Panc1 (cell line): Measurements from ENCODE around the gene HSPBAP1.

Experiments used
- SIN3A ChIP-seq: IDR thresholded peaks from 2 replicates; pipeline ENCODE4 v1.6.1; 2012; ENCODE audit warnings: low read depth, mild to moderate bottlenecking, low read length, moderate library complexity, borderline replicate concordance; ENCODE audit not compliant: insufficient read depth
- TCF7L2 ChIP-seq: IDR thresholded peaks from 2 replicates; pipeline ENCODE4 v1.6.1; 2011; ENCODE audit warnings: mild to moderate bottlenecking, low read depth, low read length, inconsistent platforms
- TF ChIP-seq, protein P1 (sequence below): fragments of 450-650 bp; IDR thresholded peaks from 2 replicates; pipeline ENCODE4 v1.5.1; 2017; ENCODE audit warnings: mild to moderate bottlenecking
- TF ChIP-seq, protein P2 (sequence below), 2 experiments: IDR thresholded peaks; 2 replicates each; pipeline ENCODE4 v1.6.1; 2011 to 2012; ENCODE audit warnings: low read depth in 2 of 2, control low read depth in 1 of 2, low read length in 1 of 2, mild to moderate bottlenecking in 1 of 2, moderate library complexity in 1 of 2; ENCODE audit not compliant: insufficient read depth in 1 of 2

DNA sequence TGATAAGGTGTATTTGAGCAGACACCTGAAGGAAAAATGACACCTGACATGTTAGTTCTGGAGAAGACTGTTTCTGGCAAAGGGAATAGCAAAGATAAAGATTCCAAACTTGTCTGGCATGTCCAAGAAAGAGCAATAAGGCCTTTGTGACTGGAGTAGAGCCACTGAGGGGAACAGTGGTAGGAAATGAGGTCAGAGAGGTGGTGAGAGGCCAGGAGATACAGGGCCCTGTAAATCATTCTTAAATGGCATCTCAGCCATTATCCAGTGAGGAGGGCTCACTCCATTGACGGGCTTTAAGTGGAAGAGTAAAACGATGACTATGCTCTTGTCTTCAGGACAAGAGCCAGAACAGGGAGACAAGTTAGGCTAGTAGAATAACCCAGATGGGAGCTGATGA is 5.7 kb upstream of the HSPBAP1 start:
- TF ChIP-seq, protein P1, sequence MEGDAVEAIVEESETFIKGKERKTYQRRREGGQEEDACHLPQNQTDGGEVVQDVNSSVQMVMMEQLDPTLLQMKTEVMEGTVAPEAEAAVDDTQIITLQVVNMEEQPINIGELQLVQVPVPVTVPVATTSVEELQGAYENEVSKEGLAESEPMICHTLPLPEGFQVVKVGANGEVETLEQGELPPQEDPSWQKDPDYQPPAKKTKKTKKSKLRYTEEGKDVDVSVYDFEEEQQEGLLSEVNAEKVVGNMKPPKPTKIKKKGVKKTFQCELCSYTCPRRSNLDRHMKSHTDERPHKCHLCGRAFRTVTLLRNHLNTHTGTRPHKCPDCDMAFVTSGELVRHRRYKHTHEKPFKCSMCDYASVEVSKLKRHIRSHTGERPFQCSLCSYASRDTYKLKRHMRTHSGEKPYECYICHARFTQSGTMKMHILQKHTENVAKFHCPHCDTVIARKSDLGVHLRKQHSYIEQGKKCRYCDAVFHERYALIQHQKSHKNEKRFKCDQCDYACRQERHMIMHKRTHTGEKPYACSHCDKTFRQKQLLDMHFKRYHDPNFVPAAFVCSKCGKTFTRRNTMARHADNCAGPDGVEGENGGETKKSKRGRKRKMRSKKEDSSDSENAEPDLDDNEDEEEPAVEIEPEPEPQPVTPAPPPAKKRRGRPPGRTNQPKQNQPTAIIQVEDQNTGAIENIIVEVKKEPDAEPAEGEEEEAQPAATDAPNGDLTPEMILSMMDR = no peak
- TF ChIP-seq SIN3A (no peak), TCF7L2 (no peak)
- TF ChIP-seq, protein P2, sequence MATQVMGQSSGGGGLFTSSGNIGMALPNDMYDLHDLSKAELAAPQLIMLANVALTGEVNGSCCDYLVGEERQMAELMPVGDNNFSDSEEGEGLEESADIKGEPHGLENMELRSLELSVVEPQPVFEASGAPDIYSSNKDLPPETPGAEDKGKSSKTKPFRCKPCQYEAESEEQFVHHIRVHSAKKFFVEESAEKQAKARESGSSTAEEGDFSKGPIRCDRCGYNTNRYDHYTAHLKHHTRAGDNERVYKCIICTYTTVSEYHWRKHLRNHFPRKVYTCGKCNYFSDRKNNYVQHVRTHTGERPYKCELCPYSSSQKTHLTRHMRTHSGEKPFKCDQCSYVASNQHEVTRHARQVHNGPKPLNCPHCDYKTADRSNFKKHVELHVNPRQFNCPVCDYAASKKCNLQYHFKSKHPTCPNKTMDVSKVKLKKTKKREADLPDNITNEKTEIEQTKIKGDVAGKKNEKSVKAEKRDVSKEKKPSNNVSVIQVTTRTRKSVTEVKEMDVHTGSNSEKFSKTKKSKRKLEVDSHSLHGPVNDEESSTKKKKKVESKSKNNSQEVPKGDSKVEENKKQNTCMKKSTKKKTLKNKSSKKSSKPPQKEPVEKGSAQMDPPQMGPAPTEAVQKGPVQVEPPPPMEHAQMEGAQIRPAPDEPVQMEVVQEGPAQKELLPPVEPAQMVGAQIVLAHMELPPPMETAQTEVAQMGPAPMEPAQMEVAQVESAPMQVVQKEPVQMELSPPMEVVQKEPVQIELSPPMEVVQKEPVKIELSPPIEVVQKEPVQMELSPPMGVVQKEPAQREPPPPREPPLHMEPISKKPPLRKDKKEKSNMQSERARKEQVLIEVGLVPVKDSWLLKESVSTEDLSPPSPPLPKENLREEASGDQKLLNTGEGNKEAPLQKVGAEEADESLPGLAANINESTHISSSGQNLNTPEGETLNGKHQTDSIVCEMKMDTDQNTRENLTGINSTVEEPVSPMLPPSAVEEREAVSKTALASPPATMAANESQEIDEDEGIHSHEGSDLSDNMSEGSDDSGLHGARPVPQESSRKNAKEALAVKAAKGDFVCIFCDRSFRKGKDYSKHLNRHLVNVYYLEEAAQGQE (IDR thresholded peaks at IDR 0.05; ENCODE audit: insufficient read depth in 1 of 2, low read depth in 2 of 2, low read length in 1 of 2) = no peak
